Stimulated activated CD4-positive, alpha-beta T cell treated with anti-CD3 and anti-CD28 coated beads, Interleukin-2, amount 100 ng/mL, for 48 hours (primary cell): ENCODE data around the gene ADGRG6.

Experiments
- DNase-seq, 2 donors: peaks; one replicate each; pipeline ENCODE4 v3.0.0-alpha.2; 2020

ADGRG6 gene

DNA sequence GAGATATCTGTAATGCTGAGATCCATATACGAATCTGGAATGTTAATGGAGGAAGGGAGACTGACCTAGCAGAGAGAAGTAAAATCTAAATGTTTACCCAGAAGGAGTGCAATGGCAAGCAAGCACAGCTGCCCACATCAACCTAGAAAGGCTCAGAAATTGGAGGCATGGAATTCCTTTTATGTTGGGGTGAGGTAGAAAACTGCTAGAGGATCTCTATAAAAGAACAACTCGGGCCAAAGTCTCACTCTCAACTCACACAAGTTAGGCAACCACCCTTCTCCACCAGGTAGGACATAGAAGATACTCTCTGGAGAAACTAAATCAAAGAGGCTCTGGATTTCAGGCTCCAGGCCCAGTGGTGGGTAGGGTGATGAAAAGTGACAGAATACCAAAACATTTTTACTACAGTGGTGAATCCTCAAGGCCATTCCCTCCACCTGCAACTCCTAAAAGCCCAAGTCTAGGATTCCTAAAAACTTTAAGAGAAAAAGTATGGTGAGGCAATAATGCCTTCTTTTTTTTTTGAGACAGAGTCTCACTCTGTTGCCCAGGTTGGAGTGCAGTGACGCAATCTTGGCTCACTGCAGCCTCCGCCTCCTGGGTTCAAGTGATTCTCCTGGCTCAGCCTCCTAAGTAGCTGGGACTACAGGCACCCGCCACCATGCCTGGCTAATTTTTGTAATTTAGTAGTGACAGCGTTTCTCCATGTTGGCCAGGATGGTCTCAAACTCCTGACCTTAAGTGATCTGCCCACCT, 9.5 kb upstream of the ADGRG6 start:
- DNase-seq: no peak

DNA sequence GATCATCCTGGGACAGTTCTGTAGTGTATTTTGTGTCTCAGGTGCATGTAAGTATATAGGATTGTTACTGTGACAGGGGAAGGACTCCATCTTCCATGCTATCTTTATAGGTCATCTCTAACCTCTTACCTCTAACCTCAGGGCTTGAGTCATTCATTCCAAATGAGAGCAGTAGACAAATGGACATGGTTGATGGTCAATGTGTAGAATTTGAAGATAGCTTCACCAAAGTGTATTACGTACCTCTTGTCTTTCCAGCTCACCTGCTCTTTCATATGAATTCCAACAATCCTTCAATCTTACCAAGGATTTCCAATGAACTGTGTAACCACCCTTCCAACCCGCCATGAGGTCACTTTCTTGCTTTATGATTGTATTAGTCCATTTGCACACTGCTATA, 8.7 kb upstream of the ADGRG6 start:
- no peak for DNase-seq

DNA sequence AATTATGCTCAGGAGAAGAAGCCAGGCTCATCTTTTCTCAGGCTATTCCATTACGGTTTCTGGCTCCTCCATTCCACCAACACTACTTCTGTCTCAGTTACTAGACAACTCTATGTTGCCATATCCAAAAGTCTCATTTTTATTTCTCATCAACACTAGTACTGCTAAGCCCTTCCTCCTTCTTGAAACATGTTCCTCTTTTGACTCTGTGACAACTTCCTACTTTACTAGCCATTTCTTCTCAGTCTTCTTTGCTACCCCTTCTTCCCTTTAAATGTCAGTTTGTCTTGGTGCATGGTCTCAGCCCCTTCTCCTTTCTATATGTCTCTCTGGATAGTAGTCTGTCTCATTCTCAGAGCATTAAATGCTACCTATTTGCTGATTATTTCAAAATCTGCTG, 7.1 kb upstream of the ADGRG6 start:
- no peak for DNase-seq

DNA sequence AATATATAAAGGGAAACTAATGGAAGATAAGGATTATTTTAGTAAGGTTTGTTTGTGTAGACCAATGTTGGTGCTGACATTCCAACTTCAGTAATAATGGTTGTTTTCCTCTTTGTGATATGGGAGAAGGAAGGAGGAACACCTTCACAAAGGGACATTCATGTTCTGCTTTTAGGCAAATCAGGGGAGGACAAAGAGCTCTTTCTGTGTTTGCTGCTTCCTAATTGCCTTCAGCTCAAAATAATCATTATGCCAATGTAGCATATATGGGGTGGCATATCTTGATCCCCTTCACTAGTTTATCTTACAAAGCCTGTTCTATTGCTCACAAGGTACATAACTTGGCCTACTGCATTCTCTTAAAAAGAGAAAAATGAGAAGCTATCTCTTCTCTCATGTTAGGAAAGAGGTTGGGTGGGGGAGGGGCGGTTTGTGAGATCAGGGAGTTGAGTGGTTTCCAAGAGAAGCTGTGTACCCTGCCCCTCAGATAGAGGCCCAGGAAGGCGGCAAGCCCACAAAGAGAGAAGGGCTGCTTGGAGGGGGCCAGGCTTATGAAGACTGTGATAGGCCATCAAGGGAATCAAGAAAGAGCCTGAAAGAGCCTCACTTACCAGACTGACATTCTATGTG, 4.7 kb upstream of the ADGRG6 start:
- no peak for DNase-seq

DNA sequence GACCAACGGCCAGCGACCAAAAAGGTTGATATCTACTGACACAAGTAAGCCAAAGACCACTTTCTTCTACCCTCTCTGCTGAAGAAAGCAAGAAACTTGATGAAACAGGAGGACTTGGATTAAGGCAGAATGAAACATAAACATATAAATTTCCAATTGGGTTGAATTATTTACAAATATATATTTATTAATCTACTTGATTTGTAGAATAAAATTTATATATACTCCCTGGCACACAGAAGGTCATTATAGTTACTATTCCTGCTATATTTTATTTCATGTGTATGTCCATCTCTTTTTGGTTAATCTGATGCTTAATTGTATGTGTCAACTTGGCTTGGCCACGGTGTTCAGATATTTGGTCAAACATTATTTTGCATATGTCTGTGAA, 4.2 kb upstream of the ADGRG6 start:
- no peak for DNase-seq

DNA sequence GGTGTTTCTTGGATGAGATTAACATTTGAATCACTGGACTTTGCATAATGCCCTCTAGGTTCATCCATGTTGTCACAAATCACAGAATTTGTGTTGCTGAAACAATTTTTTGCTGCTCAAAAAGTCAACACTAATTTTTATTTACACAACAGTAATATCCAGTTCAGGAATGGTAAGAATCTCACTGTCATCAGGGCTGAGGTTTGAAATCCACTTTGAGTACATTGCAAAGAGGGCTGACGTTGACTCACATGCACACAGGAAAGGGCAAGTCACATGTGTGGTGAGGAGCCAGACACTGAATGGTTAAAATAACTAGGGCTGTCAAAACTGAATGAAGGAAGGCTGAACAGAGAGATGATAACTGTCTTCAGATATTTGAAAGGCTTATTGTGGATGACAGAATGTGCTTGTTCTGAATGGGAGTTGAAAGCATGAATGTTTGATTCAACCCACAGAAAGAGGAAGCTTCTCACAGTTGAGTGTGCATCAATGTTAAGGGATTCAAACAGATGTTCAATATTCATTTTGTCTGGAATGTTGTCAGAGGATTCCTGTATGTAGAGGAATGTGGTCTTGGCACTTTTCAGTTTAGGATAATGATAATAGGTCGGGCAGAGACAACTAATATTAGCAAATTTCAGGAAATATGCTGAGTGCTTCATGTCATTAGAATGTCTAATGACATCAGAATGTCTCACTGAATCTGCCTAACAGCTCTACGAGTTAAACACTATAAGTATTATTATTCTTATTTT, 3.6 kb upstream of the ADGRG6 start:
- DNase-seq: no peak

DNA sequence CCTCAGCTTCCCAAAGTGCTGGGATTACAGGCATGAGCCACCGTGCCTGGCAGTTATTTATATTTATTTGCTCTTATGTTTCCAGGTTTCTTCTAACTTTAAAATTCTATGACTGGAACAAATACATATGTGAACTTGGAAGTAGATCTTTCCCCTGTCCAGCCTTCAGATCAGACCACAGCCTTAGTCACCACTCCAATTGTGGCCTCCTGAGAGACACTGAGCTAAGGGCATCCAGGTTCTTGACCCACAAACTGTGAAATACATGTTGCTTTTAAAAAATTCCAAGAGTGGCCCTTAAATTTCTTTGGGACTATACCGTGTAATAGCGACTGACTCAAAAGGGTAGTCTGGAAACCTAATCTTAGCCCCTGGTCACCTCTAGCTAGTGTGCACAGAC, 1.5 kb upstream of the ADGRG6 start:
- DNase-seq: no peak

DNA sequence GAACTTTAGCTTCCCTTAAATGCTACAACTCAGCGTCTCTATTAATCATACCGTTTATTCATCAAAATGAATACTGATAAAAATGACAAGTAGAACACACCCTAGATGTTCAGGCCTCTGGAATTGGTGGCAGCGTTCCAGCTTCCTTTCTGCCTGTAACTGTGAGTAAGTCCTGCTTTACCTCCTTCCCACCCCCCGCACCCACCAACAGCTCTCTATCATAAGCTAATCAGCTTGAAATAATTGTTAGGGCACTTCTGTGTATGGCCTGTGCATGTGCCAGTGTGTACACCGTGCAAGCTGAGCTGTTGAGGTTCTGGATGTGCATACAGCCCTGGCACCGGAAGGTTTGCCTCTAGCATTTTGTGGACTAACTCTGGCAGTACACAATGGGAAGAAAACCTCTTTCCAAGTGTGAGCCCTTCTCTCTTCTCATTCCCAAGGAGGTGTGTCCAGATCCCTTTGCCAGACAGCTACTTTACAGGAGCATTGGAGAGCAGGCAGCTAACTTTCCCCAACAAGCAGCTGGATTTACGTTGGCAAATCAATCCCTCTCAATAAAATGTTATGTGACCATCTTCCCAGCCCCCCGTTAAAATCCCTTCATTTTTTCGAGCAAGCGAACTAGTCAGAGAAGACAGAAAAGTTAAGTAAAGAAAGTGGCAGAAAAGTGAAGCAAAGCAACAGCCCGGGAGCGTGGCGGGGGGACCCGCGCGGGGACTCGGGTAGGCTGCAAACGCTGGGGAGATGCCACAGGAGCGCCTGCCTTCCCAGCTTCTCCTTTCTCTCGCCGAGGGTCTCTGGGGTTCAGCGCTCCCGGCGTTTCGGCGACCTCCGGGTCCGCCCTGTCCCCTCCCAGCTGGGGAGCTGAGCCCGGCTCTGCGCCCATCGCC, 803 bp upstream of the ADGRG6 start:
- DNase-seq: no peak

DNA sequence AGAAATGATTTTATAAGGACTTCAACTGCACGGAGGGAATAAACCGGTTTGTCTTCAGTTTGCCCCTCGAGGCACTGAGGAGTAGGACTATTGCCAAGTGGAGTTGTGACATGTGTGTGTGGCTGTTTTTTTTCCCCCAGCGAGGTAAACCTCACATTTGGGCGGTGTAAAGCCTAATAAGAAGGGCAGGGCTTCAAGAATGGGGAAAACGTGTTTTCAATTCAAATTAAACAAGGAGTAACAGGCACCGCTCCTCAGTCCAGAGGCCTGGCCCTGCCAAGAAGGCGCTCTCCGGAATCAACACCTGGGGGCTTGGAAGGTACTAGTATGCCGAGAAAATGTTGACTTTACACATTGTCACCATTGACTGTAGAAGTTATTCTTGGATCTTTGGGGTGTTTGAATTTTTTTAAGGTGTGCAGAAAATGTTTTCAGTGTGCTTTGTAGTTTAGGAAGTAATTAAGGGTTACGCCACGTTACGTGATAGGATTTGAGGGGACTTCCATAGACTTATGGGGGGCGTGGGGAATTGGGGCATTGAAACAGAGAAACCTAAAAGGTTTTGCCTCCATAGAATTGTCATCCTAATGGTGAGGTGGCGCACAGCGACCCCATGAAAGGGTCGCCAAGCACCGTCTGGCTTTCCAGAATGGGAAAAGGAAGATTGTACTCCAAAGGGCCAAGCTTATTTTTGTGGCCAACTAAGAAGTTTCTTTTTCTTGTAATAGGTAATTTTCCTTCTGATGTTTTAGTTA, 791 bp downstream of the ADGRG6 start:
- DNase-seq: no peak

DNA sequence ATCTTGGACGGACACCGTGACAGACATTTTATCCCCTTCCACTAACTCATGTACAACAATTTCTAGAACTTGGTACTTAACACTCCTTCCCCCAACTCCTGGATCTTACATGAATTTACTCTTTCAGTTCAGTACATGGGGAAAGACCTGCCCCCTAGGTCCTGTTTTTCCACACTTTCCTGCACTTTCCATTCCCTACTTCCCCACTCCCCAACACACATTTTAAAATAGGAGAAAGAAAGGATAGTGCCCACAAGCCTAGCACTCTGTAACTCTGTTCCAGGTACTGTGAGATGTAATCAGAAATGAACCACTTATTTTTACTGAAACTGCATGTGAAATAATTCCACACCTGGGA, 1.3 kb downstream of the ADGRG6 start:
- DNase-seq: no peak

DNA sequence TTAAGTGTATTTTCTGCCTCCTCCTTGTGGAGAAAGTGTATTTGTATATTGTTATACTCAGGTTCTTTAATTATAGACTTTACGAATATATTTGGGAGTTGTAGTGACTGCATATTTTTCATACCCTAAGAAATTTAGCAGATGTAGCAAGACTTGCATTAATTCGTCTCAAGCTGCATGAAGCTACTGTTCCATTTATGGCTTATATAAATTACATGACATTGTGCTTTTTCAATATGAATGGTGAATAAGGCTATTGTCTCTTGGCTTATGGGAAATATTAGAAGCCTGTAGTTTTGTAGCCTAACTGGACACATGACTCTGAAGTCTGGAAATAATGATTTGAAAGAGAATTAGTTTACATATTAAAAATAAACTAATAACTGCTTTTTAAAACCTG, 2.4 kb downstream of the ADGRG6 start:
- no peak for DNase-seq

DNA sequence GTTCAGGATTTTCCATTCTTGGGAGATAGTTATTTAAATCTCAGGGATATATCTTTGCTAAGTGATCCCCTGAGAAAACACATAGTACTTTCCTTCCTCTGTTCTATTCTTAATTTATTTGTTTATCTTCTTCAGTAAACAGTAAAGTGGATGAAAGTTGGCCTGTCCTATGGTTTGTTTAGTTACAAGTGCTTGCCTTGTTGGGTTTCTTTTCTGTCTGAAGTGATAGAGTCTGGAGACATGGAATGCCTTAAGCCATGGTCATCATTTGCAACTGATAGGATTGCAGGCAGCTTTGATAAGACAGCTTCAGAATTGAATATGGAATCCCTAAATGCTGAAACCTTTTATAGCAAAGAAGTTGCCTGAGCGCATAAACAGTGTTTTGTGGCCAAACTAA, 4.9 kb downstream of the ADGRG6 start:
- DNase-seq: no peak

DNA sequence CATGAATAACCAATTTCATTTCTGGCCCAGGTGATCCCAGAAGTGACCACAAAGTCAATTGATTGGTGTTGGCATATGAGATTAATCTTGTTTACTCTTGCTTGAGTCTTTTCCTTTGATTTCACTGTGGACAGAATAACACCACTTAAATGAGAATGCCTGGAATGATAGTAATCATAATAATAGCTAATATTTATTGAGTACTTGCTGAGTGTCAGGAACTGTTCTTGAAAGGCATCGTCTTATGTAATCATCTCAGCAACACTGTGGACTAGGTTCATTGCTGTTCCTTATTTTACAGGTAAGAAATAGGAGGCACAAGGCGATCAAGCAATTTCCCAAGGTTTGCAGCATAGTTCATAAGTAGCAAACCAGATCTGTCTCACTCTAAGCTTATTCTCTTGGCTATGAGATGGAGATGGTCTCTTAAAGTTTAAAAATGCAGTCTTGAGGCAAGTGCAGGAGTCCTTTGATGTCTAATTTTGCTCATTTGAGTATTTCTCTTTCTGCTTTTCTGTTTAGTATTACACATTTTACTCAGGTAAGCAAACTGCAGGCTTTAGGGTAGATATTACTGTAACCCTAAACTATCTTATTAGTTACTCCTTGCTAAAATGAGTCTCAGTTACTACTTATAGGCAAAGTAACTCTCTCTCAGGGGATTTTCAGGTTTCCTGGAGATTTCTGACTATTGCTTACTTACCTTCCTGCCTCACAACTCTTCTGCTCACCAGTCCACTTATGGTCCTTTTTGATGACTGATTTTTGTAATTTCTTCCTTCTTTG, 6.3 kb downstream of the ADGRG6 start:
- no peak for DNase-seq

DNA sequence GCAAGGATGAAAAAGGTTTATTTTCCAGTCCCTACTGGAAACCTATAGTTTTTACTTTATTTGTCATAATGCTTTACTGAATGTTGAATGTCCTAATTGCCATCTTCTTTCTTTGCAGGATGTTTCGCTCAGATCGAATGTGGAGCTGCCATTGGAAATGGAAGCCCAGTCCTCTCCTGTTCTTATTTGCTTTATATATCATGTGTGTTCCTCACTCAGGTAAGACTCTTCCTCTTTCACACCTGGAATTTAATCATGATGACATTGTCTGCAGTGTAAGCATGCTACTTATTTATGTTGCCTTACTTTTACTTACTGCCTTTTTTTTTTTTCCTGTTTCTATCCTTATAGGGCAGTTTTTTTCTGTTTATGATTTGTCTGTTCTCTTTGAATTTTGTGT, 7.6 kb downstream of the ADGRG6 start:
- no peak for DNase-seq

DNA sequence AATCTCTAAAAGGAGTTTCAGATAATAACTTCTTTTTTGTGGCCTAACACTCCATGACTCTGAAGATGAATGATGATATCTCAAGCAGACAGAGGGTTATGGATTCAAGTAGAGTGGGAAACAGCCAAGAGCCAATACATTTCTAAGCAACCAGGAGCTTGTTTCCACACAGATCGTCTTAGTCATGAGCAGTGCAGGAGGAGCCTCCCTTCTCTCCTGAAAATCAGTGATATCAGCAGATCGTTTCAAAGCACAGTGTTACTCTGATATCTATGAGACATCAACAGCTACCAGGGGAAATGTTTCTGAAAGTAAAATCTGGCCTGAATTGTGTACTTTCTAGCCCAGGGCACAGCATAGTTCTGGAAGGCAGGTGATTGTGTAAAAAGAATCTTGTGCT, 11.5 kb downstream of the ADGRG6 start:
- no peak for DNase-seq

DNA sequence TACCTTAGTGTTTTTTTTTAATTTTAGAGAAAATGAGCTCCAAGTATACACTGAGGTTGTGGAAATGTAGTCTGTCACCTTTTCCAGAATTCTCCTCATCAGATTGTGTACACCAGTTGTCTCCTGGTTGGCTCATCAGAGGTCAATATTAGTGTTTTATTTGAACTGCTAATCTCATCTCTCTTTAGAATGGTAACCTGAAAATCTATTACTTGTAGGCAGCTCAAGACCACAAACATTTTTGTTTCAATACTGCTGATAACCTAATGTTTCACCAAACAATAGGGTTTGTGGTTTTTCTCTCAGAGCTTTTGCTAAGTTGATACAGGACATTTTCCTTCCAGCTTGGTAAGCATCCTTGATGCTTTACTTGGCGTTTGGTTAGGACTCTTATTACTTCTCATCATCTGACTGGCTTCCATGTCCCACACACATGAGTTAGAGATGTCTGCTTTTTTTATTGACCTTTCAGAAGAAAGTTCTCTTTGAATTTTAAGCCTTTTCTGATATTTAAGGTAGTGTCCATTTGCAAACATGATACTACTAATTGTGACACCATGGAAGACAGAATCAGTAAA, 15.1 kb downstream of the ADGRG6 start:
- DNase-seq: no peak

DNA sequence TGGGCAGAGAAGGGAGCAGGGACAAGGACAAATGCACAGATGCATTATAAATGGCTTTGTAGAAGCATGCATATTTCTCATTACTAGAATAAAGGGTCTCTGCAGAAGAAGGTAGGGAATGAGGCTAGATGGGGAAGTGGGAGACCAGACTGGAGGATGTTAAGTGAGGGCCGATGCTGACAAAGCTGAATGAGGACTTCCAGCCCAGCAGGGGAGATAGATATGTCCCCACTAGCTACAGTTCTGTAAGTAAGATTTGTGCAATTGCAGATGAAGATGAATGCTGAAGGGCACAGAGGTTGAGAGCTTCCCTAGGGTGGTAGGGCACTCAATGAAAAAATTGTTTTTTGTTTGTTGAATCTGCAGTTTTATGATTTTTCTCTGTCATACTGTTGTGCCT, 16.9 kb downstream of the ADGRG6 start:
- DNase-seq: no peak

DNA sequence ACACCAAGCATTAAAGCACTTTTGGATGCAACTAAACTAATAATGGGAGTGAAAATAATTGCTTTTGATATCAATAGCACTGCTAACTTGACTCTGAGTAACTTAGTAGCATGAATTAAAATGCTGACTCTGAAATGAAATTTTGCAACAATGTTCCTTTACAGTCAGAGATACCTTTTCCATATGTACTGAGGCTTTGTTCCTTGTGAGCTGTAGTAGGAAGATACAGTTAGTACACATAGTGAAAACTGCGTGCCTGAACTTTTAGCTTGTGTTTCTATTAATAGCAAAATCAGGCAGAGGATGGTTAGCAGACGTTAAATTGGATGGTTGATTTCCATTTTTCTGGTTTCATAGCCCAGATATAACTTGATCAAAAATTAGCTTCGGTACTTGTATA, 18.6 kb downstream of the ADGRG6 start:
- DNase-seq: no peak

DNA sequence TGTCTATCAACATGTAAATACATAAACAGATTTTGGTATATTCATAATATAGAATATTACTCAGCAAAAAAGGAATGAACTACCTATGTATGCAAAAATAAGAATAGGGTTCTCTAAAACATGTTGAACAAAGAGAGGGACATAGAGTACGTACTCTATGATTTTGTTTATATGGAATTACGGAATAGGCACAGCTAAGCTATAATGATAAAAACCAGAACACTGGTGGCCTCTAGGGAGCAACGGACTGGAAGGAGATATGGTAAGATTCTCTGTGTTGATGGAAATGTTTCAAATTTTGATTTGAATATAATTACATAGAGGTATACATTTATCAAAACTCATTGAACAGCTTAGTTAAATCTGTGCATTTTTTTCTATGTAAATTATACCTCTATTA, 19.6 kb downstream of the ADGRG6 start:
- no peak for DNase-seq

DNA sequence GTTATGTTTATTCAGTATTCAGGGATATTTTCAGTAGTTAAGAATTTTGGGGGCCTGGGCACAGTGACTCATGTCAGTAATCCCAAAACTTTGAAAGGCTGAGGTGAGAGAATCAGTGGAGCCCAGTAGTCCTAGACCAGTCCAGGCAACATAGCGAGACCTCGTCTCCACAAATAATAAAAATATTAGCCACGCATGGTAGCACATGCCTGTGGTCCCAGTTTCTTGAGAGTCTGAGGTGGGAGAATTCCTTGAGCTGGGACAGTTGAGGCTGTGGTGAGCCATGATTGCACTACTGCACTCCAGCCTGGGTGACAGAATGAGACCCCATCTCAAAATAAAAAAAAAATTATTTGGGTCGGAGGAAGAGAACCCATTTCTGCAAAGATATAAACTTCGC, 20.3 kb downstream of the ADGRG6 start:
- DNase-seq: no peak

DNA sequence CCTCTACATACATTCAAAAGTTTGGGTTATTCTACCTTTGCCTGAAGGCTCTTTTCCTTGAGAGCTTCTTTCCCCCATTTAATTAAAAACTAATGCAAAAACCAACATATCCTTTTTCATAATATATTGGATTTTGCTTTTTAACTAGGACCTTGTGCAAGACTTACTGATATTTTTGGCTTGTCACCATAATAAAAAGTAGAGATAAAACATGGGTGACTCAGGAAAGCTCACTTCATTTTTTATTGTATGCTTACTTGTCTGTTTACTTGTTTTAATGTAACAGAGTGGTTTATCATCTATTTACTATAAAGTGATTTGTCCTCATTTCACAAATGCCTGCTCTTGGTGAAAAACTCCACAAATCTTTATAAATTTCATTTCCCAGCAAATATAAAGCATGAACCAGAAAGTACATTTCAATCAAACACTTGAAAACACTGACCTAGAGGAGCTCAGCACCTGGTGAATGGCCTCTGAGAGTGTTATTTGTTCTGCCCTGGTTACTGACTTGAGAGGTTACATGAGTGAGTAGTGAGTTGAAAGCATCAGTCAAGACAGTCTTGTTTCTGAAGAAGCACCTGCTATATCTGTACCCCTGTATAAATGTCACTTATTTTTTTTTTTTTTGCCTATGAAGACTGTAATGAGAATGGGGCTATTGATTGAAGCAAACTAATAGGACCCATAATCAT, 20.8 kb downstream of the ADGRG6 start:
- no peak for DNase-seq
